Natural killer cell (primary cell): ENCODE measurements around the gene PPP4C. TPM values are rescaled to one million over a fixed set of nuclear protein-coding genes. Genes with fewer than 3 reads are reported as not detected.

Experiments used
- ATAC-seq, 3 donors: fragments of 150-1000 bp in 2 of 3; fragments of 200-7000 bp in 1 of 3; cut with Tn5 transposase; 1 replicate in 1 of 3; 2 replicates in 2 of 3; pipeline ENCODE4 v1.10.0; 2021; ENCODE audit warnings: mild to moderate bottlenecking in 2 of 3, moderate library complexity in 2 of 3
- DNase-seq, 2 donors: peaks; one replicate each; pipeline versions ENCODE4 v3.0.0 to v3.0.0-alpha.2; 2013 to 2021; ENCODE audit warnings: mixed read lengths in 1 of 2
- H3K27ac ChIP-seq: one replicate; pipeline ENCODE4 v1.5.1; 2013; ENCODE audit warnings: mild to moderate bottlenecking, low read length
- H3K27me3 ChIP-seq: one replicate; pipeline ENCODE4 v1.6.1; 2013; ENCODE audit warnings: low read length; ENCODE audit not compliant: control insufficient read depth, insufficient read depth
- H3K36me3 ChIP-seq: one replicate; pipeline ENCODE4 v1.6.1; 2013; ENCODE audit warnings: low read length; ENCODE audit not compliant: control insufficient read depth, insufficient read depth
- H3K4me1 ChIP-seq: one replicate; pipeline ENCODE4 v1.6.1; 2013; ENCODE audit warnings: low read length; ENCODE audit not compliant: control insufficient read depth, insufficient read depth
- H3K4me3 ChIP-seq: one replicate; pipeline ENCODE4 v1.5.1; 2013; ENCODE audit warnings: low read length
- H3K9me3 ChIP-seq: one replicate; pipeline ENCODE4 v1.6.1; 2013; ENCODE audit warnings: low read length; ENCODE audit not compliant: control insufficient read depth, insufficient read depth
- H3K27ac Mint-ChIP-seq, 2 donors: one replicate each; pipeline ENCODE4 v1.8.0; 2022; ENCODE audit warnings: mild to moderate bottlenecking in 2 of 2, mixed read lengths in 2 of 2, moderate library complexity in 1 of 2
- H3K27me3 Mint-ChIP-seq, 2 donors: one replicate each; pipeline ENCODE4 v1.8.0; 2022; ENCODE audit warnings: low read depth in 2 of 2, mixed read lengths in 2 of 2
- H3K36me3 Mint-ChIP-seq: one replicate; pipeline ENCODE4 v1.8.0; 2022; ENCODE audit warnings: mixed read lengths
- H3K4me1 Mint-ChIP-seq, 2 donors: one replicate each; pipeline ENCODE4 v1.8.0; 2022; ENCODE audit warnings: mixed read lengths in 2 of 2
- H3K4me3 Mint-ChIP-seq: one replicate; pipeline ENCODE4 v1.8.0; 2022; ENCODE audit warnings: mild to moderate bottlenecking, moderate library complexity, mixed read lengths
- H3K9me3 Mint-ChIP-seq, 2 donors: one replicate each; pipeline ENCODE4 v1.8.0; 2022; ENCODE audit warnings: mixed read lengths in 2 of 2
- CTCF ChIP-seq: fragments of 200-600 bp; IDR thresholded peaks from one replicate; pipeline ENCODE4 v1.8.0; 2022; ENCODE audit warnings: antibody characterized with exemption
- WGBS: methylation state at CpG from one replicate; pipeline ENCODE4 v1.1.7; 2013; ENCODE audit warnings: missing lambda C conversion rate; ENCODE audit not compliant: insufficient coverage; 5-methylcytosine and 5-hydroxymethylcytosine counted together
- intact Hi-C: fragments of 100-400 bp; cut with micrococcal nuclease; formaldehyde crosslinking; loops from one replicate; pipeline ENCODE4 v1.14.2; 2022
- total RNA-seq, 4 donors: library from RNA; stranded (reverse); fragments of 120-200 nt in 1 of 4; gene quantifications; one replicate each; pipeline versions ENCODE4 v1.2.3 to v1.2.4, GENCODE V29; 2013 to 2022

Gene PPP4C
- total RNA-seq, 3 donors from 2014 or later (not counting 1 experiment from before 2014, with no cell fraction given): 119 to 132 (median 130) TPM

- Mint-ChIP-seq H3K4me3 (no peak overlapping the region), H3K4me1 (peaks cover under 1 to 17% of the 10 kb centered on the region in 2 donors), H3K9me3 (no peaks in the 10 kb centered on the region), H3K27me3 (no peaks in the 10 kb centered on the region), H3K36me3 (no peaks in the 10 kb centered on the region), H3K27ac (peak overlapping the region in 1 of 2 donors; percentile 29)
- Histone ChIP-seq H3K4me3 (no peak overlapping the region), H3K4me1 (peaks cover 9% of the 10 kb centered on the region), H3K9me3 (no peaks in the 10 kb centered on the region), H3K27me3 (no peaks in the 10 kb centered on the region), H3K36me3 (peaks cover 39% of the 10 kb centered on the region), H3K27ac (no peak overlapping the region)
- WGBS: 95% methylated on average over 24 of the region's 27 CpGs
- ATAC-seq (peak in 1 of 3 donors; percentile 11), DNase-seq (no peak)
- TF ChIP-seq CTCF: no peak
- intact Hi-C loops: no loop called here
Observed at GRCh38 chr16:30086291-30087140, 10.7 kb downstream of the PPP4C start.

GRCh38 chr16:30087181-30087898, 11.5 kb downstream of the PPP4C start:
- H3K27ac Mint-ChIP-seq: peak overlapping the region in 1 of 2 donors; percentile 29
- peaks cover 16% of the 10 kb centered on the region for H3K4me1 ChIP-seq
- intact Hi-C loops: no loop called here

GRCh38 chr16:30088237-30088831, 12.5 kb downstream of the PPP4C start:
- H3K4me1 Mint-ChIP-seq: peaks cover 15 to 20% of the 10 kb centered on the region in 2 donors
- H3K36me3 Mint-ChIP-seq: no peaks in the 10 kb centered on the region
- H3K4me3 ChIP-seq: no peak overlapping the region
- H3K36me3 ChIP-seq: peaks cover 24% of the 10 kb centered on the region
- H3K4me1 ChIP-seq: peaks cover 26% of the 10 kb centered on the region
- no peak overlapping the region for H3K27ac ChIP-seq
- ATAC-seq: no peak
- H3K9me3 ChIP-seq: no peaks in the 10 kb centered on the region
- intact Hi-C loops: no loop called here
- DNase-seq: no peak
- H3K9me3 Mint-ChIP-seq: no peaks in the 10 kb centered on the region
- H3K27ac Mint-ChIP-seq: peak overlapping the region in 1 of 2 donors; percentile 62
- no peak overlapping the region for H3K4me3 Mint-ChIP-seq
- WGBS: 96% methylated on average over 10 of the region's 10 CpGs
- H3K27me3 Mint-ChIP-seq: no peaks in the 10 kb centered on the region
- no peak for TF ChIP-seq CTCF
- no peaks in the 10 kb centered on the region for H3K27me3 ChIP-seq

More at GRCh38 chr16:30087181-30087898, 11.5 kb downstream of the PPP4C start:
- no peaks in the 10 kb centered on the region for H3K9me3 ChIP-seq
- 85% methylated on average over 11 of the region's 11 CpGs for WGBS
- no peak overlapping the region for H3K4me3 Mint-ChIP-seq
- no peak for TF ChIP-seq CTCF
- no peaks in the 10 kb centered on the region for H3K27me3 Mint-ChIP-seq
- no peak overlapping the region for H3K4me3 ChIP-seq
- peaks cover 9 to 20% of the 10 kb centered on the region in 2 donors for H3K4me1 Mint-ChIP-seq
- no peaks in the 10 kb centered on the region for H3K27me3 ChIP-seq
- ATAC-seq (no peak), DNase-seq (peak in 1 of 2 donors; percentile 18)
- H3K36me3 Mint-ChIP-seq: no peaks in the 10 kb centered on the region
- H3K9me3 Mint-ChIP-seq: no peaks in the 10 kb centered on the region
- H3K27ac ChIP-seq: no peak overlapping the region
- peaks cover 34% of the 10 kb centered on the region for H3K36me3 ChIP-seq
